GM23338 (cell line): ENCODE data around the gene OR2M3. TPM values are rescaled to one million over a fixed set of nuclear protein-coding genes. Genes with fewer than 3 reads are reported as not detected.

ENCODE experiments used
- ATAC-seq: fragments of 200-7000 bp; cut with Tn5 transposase; 3 replicates; pipeline ENCODE4 v1.9.1; 2020
- DNase-seq: peaks from one replicate; pipeline ENCODE4 v3.0.0-alpha.2; 2015; ENCODE audit warnings: low spot score
- H2AFZ ChIP-seq: fragments of 200-600 bp; sonication (generic); 2 replicates; pipeline ENCODE4 v1.8.0; 2016; ENCODE audit warnings: antibody characterized with exemption, mild to moderate bottlenecking, moderate library complexity
- H3F3A ChIP-seq: fragments of 200-600 bp; sonication (generic); replicated peaks from 2 replicates; pipeline ENCODE4 v1.8.0; 2017; ENCODE audit warnings: antibody characterized with exemption, mixed run types, low read depth
- H3K27ac ChIP-seq: fragments of 200-600 bp; sonication (generic); 2 replicates; pipeline ENCODE4 v1.6.1; 2016; ENCODE audit warnings: low read depth
- H3K27me3 ChIP-seq: fragments of 200-600 bp; sonication (generic); 2 replicates; pipeline ENCODE4 v1.8.0; 2016; ENCODE audit warnings: mild to moderate bottlenecking, mixed run types, moderate library complexity; ENCODE audit not compliant: insufficient read depth
- H3K36me3 ChIP-seq: fragments of 200-600 bp; sonication (generic); 2 replicates; pipeline ENCODE4 v1.8.0; 2016; ENCODE audit warnings: mild to moderate bottlenecking; ENCODE audit not compliant: insufficient read depth
- H3K4me1 ChIP-seq: fragments of 200-600 bp; sonication (generic); 2 replicates; pipeline ENCODE4 v1.8.0; 2016; ENCODE audit warnings: mild to moderate bottlenecking, moderate library complexity; ENCODE audit not compliant: insufficient read depth
- H3K4me2 ChIP-seq: fragments of 200-600 bp; sonication (generic); 2 replicates; pipeline ENCODE4 v1.7.1; 2017; ENCODE audit warnings: mixed run types
- H3K4me3 ChIP-seq: fragments of 200-600 bp; sonication (generic); 2 replicates; pipeline ENCODE4 v1.6.1; 2016; ENCODE audit warnings: mixed run types
- H3K79me2 ChIP-seq: fragments of 200-600 bp; sonication (generic); replicated peaks from 2 replicates; pipeline ENCODE4 v1.8.0; 2017; ENCODE audit warnings: mild to moderate bottlenecking; ENCODE audit not compliant: insufficient read depth
- H3K9me2 ChIP-seq: fragments of 200-600 bp; sonication (generic); 2 replicates; pipeline ENCODE4 v1.8.0; 2017; ENCODE audit not compliant: insufficient read depth
- H4K20me1 ChIP-seq: fragments of 200-600 bp; sonication (generic); replicated peaks from 2 replicates; pipeline ENCODE4 v1.8.0; 2017; ENCODE audit warnings: mild to moderate bottlenecking; ENCODE audit not compliant: insufficient read depth
- H3K27ac Mint-ChIP-seq: 2 replicates; pipeline ENCODE4 v1.8.0; 2020; ENCODE audit warnings: inconsistent platforms, mild to moderate bottlenecking, moderate library complexity, mixed read lengths
- H3K27me3 Mint-ChIP-seq: 3 replicates; pipeline ENCODE4 v1.8.0; 2022; ENCODE audit warnings: low read depth, mild to moderate bottlenecking, moderate library complexity, mixed read lengths, inconsistent platforms; ENCODE audit not compliant: insufficient read depth, poor library complexity
- H3K36me3 Mint-ChIP-seq: 3 replicates; pipeline ENCODE4 v1.8.0; 2021; ENCODE audit warnings: low read depth, mild to moderate bottlenecking, inconsistent platforms, moderate library complexity, mixed read lengths
- H3K4me1 Mint-ChIP-seq: 3 replicates; pipeline ENCODE4 v1.8.0; 2020; ENCODE audit warnings: mild to moderate bottlenecking, inconsistent platforms, mixed read lengths
- H3K4me3 Mint-ChIP-seq: 3 replicates; pipeline ENCODE4 v1.8.0; 2021; ENCODE audit warnings: moderate library complexity, mild to moderate bottlenecking, inconsistent platforms, mixed read lengths
- H3K9me3 Mint-ChIP-seq: 3 replicates; pipeline ENCODE4 v1.8.0; 2020; ENCODE audit warnings: moderate library complexity, mild to moderate bottlenecking, inconsistent platforms, mixed read lengths
- ETS1 ChIP-seq: IDR thresholded peaks from 2 replicates; pipeline ENCODE4 v1.6.1; 2016; ENCODE audit warnings: antibody characterized with exemption
- EZH2 ChIP-seq: fragments of 200-600 bp; sonication (generic); IDR thresholded peaks from one replicate; pipeline ENCODE4 v1.8.0; 2017; ENCODE audit warnings: antibody characterized with exemption, mild to moderate bottlenecking, low read depth; ENCODE audit not compliant: unreplicated experiment
- EZH2phosphoT487 ChIP-seq: fragments of 200-600 bp; sonication (generic); IDR thresholded peaks from one replicate; pipeline ENCODE4 v1.8.1; 2018; ENCODE audit warnings: antibody characterized with exemption; ENCODE audit not compliant: unreplicated experiment
- JUNB ChIP-seq: IDR thresholded peaks from one replicate; pipeline ENCODE4 v1.6.1; 2016; ENCODE audit warnings: antibody characterized with exemption; ENCODE audit not compliant: unreplicated experiment
- NANOG ChIP-seq: IDR thresholded peaks from 2 replicates; pipeline ENCODE4 v1.6.1; 2016; ENCODE audit warnings: antibody characterized with exemption, borderline replicate concordance
- REST ChIP-seq: IDR thresholded peaks from one replicate; pipeline ENCODE4 v1.6.1; 2018; ENCODE audit warnings: antibody characterized with exemption; ENCODE audit not compliant: unreplicated experiment
- STAT1 ChIP-seq: IDR thresholded peaks from one replicate; pipeline ENCODE4 v1.6.1; 2016; ENCODE audit warnings: antibody characterized with exemption; ENCODE audit not compliant: unreplicated experiment
- ZNF114 ChIP-seq: fragments of 250-450 bp; sonication (Bioruptor Pico); IDR thresholded peaks from 2 replicates; pipeline ENCODE4 v1.5.0; 2020; ENCODE audit warnings: mild to moderate bottlenecking, moderate library complexity
- ZNF331 ChIP-seq: fragments of 250-450 bp; sonication (Bioruptor Pico); IDR thresholded peaks from 2 replicates; pipeline ENCODE4 v1.5.0; 2020; ENCODE audit warnings: low read depth, mild to moderate bottlenecking, moderate library complexity
- polyA plus RNA-seq: library from polyadenylated mRNA; unstranded; fragments of >200 nt; fragmentation: Nextera tagmentation; extraction: Ambion mirVana; gene quantifications from 2 replicates; pipeline ENCODE4 v1.2.1, GENCODE V29; 2016
- total RNA-seq: library from RNA; depleted of rRNA; stranded (reverse); fragments of >200 nt; shearing (Covaris generic); gene quantifications from 2 replicates; pipeline ENCODE4 v1.2.3, GENCODE V29; 2014
- TF ChIP-seq, protein P1 (sequence below): fragments of 250-450 bp; sonication (Bioruptor Pico); IDR thresholded peaks from 2 replicates; pipeline ENCODE4 v1.5.0; 2020; ENCODE audit warnings: mild to moderate bottlenecking, moderate library complexity
- TF ChIP-seq, protein P2 (sequence below), 2 experiments: fragments of 200-600 bp in 1 of 2; sonication (generic) in 1 of 2; conservative IDR thresholded peaks; 2 replicates each; pipeline versions ENCODE4 v1.5.1 to v1.6.1; 2016 to 2017; ENCODE audit warnings: antibody characterized with exemption in 2 of 2, low read depth in 2 of 2, mild to moderate bottlenecking in 2 of 2, moderate library complexity in 1 of 2

Gene OR2M3
- total and polyA plus RNA-seq, 2 experiments from 2014 or later, result not detected

DNA sequence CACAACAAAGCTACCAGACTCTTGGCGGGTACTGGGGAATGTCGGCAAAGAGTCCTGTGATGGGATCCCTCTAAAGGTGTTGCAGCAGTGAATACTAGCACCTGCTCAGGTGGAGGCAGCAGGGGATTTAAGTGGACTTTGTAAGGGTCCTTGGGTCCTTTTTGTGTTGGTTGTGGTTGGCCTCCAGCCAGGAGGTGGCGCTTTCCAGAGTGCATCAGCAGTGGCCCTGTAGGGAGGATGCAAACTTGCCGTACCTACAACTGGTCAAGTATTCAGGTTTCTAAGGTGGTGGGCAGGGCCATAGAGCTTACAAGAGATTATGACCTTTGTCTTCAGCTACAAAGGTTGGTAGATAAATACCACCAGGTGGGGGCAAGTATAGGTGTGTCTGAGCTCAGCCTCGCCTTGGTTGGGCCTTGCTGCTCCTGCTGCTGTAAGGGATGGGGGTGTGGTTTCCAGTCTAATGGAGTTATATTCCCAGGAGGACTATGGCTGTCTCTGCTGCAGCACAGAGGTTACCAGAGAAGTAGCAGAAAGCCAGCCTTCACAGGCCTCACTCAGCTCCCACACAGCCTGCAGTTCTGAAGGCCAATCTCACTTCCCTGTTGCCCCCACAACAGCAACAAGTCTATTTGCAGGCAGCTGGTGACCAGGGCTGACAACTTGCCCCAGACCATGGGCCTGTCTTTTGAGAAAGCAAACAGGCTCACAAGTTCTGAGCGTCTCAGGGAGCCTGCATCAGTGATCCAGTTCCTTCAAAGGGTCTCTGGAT is 44.8 kb upstream of the OR2M3 start (continued):
- no peak for TF ChIP-seq REST
- TF ChIP-seq EZH2phosphoT487, result no peak
- no peak for TF ChIP-seq EZH2
- no peak for TF ChIP-seq ZNF331
- no peak for TF ChIP-seq ZNF114
- no peak for TF ChIP-seq ETS1

DNA sequence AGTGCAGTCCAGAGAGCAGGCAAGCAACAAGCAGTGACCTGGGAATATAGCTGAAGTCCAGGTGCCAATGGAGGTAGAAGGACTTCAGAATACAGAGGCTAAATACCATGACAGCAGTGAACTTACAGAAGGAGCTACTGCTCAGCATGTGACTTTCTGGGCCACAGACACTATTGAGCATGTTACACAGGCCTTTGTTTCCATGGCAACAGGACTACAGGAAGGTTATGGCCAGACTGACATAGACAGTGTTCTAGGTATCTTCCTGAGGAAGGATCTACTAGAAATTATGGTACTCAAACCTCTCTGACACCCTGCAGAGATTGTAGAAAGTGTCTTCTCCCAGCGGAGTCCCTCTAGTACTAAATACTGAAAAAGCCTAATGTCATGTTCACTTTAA is 41.1 kb upstream of the OR2M3 start:
- no peak overlapping the region for H3K4me2 ChIP-seq
- no peaks in the 10 kb centered on the region for H3F3A ChIP-seq
- Mint-ChIP-seq H3K4me3 (no peak overlapping the region), H3K36me3 (peaks cover 15% of the 10 kb centered on the region), H3K9me3 (peaks cover 86% of the 10 kb centered on the region), H3K27me3 (peaks cover 3% of the 10 kb centered on the region), H3K27ac (no peak overlapping the region), H3K4me1 (no peaks in the 10 kb centered on the region)
- no peak for ATAC-seq
- DNase-seq, result no peak
- H3K27ac ChIP-seq, result no peak overlapping the region
- no peaks in the 10 kb centered on the region for H3K27me3 ChIP-seq
- H3K79me2 ChIP-seq, result no peaks in the 10 kb centered on the region
- no peaks in the 10 kb centered on the region for H3K4me1 ChIP-seq
- H4K20me1 ChIP-seq, result no peaks in the 10 kb centered on the region
- peaks cover 15% of the 10 kb centered on the region; the same call in 1 of the 2 replicates for H3K36me3 ChIP-seq
- no peak overlapping the region for H2AFZ ChIP-seq
- H3K4me3 ChIP-seq, result no peak overlapping the region
- H3K9me2 ChIP-seq, result no peaks in the 10 kb centered on the region
- TF ChIP-seq ETS1, result no peak
- TF ChIP-seq, protein P1, sequence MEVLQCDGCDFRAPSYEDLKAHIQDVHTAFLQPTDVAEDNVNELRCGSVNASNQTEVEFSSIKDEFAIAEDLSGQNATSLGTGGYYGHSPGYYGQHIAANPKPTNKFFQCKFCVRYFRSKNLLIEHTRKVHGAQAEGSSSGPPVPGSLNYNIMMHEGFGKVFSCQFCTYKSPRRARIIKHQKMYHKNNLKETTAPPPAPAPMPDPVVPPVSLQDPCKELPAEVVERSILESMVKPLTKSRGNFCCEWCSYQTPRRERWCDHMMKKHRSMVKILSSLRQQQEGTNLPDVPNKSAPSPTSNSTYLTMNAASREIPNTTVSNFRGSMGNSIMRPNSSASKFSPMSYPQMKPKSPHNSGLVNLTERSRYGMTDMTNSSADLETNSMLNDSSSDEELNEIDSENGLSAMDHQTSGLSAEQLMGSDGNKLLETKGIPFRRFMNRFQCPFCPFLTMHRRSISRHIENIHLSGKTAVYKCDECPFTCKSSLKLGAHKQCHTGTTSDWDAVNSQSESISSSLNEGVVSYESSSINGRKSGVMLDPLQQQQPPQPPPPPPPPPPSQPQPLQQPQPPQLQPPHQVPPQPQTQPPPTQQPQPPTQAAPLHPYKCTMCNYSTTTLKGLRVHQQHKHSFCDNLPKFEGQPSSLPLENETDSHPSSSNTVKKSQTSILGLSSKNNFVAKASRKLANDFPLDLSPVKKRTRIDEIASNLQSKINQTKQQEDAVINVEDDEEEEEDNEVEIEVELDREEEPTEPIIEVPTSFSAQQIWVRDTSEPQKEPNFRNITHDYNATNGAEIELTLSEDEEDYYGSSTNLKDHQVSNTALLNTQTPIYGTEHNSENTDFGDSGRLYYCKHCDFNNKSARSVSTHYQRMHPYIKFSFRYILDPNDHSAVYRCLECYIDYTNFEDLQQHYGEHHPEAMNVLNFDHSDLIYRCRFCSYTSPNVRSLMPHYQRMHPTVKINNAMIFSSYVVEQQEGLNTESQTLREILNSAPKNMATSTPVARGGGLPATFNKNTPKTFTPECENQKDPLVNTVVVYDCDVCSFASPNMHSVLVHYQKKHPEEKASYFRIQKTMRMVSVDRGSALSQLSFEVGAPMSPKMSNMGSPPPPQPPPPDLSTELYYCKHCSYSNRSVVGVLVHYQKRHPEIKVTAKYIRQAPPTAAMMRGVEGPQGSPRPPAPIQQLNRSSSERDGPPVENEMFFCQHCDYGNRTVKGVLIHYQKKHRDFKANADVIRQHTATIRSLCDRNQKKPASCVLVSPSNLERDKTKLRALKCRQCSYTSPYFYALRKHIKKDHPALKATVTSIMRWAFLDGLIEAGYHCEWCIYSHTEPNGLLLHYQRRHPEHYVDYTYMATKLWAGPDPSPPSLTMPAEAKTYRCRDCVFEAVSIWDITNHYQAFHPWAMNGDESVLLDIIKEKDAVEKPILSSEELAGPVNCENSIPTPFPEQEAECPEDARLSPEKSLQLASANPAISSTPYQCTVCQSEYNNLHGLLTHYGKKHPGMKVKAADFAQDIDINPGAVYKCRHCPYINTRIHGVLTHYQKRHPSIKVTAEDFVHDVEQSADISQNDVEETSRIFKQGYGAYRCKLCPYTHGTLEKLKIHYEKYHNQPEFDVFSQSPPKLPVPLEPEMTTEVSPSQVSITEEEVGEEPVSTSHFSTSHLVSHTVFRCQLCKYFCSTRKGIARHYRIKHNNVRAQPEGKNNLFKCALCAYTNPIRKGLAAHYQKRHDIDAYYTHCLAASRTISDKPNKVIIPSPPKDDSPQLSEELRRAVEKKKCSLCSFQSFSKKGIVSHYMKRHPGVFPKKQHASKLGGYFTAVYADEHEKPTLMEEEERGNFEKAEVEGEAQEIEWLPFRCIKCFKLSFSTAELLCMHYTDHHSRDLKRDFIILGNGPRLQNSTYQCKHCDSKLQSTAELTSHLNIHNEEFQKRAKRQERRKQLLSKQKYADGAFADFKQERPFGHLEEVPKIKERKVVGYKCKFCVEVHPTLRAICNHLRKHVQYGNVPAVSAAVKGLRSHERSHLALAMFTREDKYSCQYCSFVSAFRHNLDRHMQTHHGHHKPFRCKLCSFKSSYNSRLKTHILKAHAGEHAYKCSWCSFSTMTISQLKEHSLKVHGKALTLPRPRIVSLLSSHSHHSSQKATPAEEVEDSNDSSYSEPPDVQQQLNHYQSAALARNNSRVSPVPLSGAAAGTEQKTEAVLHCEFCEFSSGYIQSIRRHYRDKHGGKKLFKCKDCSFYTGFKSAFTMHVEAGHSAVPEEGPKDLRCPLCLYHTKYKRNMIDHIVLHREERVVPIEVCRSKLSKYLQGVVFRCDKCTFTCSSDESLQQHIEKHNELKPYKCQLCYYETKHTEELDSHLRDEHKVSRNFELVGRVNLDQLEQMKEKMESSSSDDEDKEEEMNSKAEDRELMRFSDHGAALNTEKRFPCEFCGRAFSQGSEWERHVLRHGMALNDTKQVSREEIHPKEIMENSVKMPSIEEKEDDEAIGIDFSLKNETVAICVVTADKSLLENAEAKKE, result no peak
- TF ChIP-seq JUNB, result no peak
- TF ChIP-seq ZNF114, result no peak
- TF ChIP-seq STAT1, result no peak
- TF ChIP-seq, protein P2, sequence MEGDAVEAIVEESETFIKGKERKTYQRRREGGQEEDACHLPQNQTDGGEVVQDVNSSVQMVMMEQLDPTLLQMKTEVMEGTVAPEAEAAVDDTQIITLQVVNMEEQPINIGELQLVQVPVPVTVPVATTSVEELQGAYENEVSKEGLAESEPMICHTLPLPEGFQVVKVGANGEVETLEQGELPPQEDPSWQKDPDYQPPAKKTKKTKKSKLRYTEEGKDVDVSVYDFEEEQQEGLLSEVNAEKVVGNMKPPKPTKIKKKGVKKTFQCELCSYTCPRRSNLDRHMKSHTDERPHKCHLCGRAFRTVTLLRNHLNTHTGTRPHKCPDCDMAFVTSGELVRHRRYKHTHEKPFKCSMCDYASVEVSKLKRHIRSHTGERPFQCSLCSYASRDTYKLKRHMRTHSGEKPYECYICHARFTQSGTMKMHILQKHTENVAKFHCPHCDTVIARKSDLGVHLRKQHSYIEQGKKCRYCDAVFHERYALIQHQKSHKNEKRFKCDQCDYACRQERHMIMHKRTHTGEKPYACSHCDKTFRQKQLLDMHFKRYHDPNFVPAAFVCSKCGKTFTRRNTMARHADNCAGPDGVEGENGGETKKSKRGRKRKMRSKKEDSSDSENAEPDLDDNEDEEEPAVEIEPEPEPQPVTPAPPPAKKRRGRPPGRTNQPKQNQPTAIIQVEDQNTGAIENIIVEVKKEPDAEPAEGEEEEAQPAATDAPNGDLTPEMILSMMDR (conservative IDR thresholded peaks at IDR 0.05; ENCODE audit: low read depth in 2 of 2), result no peak
- no peak for TF ChIP-seq NANOG
